HG03025 (cell line): ENCODE data around the gene RBM19.

Source experiments
- ATAC-seq: cut with Tn5 transposase; IDR thresholded peaks from one replicate; pipeline ENCODE4 v1.9.1; 2021; ENCODE audit warnings: mild to moderate bottlenecking, moderate library complexity; ENCODE audit not compliant: unreplicated experiment, low FRiP score

Gene RBM19

DNA sequence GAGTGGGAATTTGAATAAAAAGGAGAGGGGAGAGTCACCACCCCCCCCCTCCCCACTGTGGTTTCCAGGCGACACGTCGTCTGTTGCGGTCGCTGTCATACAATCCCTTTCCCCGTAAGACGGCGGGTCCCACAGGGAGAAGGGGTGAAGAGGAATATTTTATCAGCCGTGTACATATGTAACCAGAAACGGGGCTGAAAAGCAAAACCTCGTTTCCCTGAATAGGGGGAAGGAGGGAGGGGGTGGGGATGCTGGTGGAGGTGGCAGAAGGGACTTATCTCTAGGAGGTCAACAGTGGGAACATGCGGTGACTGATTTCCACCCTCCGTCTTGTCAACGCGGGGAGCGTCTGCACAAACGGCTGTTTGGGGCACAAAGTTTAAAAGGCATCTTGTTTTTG lies 171.4 kb downstream of the RBM19 start:
- no peak for ATAC-seq

DNA sequence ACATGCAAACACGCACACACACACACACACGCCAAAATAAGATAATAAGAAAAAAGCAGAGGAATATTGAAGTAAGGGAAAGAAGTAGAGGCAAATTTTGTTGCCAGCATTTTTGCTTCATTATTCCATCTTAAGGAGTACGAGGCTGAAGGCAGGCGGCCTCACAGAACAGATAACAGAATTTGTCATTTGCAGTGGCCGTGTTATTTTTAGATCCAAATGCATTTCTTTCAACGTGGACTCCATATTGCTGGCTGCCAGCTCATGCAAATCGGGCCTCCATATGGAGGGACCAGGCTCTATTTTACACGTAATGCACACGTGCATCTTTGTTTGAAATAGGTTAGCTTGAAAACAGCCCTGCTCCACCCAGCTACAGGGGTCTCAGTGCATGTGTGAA lies 172.9 kb downstream of the RBM19 start:
- ATAC-seq = no peak

DNA sequence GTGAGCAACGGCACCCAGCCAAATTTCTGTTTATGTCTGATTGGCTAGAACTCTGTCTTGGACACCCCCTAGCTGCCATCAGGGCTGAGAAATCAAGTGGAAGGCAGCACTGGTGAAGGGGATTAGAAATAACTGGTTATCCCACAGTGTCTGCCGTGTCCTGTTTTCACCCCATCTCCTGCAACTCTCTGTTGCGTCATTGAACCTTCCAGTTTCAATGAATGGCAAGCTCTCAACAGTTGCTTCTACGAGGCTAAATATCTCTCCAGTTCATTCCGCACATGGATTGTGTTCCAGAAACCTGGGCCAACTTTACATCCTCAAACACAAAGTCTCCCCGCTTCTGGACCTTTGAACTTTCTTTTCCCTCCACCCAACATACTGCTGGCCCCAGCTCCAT lies 173.7 kb downstream of the RBM19 start:
- no peak for ATAC-seq

DNA sequence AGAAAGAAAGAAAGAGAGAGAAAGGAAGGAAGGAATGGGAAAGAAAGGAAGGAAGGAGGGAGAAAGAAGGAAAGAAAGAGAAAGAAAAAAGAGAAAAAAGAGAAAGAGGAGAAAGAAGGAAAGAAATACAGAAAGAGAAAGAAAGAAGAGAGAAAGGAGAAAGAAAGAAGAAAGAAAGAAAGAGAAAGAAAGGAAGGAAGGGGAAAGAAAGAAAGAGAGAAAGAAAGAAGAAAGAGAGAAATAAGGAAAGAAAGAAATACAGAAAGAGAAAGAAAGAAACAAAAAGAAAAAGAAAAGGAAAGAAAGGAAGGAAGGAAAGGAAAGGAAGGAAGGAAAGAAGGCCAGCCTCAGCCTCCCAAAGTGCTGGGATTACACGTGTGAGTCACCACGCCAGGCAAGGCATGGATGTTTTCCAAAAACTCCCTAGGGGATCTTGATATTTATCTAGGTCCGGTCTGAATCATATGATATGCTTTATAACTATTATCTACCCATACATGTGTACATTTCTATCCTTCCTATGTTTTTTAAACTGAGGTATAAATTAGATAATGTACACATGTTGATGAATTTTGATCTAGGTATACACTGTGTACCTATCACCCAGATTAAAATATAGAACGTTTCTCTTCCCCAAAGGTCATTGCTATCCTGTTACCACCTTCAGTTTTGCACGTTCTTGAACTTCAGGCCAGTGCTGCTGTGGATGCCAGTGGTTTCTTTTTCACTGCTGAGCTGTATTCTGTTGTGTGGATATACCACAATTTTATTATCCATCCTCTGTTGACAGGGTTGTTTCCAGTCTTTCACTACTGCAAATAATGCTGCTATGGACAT lies 177.9 kb downstream of the RBM19 start:
- ATAC-seq = no peak

DNA sequence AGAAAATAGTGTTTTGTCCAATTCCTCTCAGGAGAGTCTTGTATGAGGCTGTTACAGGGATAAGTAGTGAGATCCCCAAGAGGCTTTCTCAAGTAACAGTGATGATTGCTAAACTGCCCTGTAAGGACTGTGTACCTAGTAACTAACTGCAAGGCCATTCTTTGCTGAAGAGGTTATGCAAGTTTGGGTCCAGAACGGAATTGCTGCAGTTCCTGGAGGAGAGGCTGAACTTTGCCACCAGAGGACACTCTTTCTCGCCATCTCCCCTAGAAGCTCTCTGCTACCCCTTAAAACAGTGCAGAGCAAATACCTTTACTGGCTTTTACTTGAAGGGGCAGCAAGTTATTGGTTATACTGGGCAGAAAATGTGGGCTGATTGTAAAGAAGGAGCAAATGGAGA lies 180.0 kb downstream of the RBM19 start:
- no peak for ATAC-seq

DNA sequence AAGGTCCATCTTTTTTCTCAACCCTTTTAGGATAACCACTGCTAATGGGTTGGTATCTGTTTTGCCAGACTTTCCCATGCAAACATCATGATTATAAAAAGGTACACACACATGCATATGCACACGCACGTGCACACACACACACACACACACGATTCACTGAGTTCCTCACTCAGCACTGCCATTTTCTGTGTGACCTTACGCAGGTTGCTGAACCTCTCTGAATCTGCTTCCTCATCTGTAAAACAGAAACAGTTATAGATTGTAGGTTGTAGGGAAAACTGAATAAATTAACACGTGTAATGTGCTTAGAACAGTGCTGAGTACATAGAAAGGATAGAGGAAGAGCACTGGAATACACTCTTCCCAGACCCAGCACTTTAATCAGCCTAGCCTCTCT lies 182.3 kb downstream of the RBM19 start:
- ATAC-seq = no peak

DNA sequence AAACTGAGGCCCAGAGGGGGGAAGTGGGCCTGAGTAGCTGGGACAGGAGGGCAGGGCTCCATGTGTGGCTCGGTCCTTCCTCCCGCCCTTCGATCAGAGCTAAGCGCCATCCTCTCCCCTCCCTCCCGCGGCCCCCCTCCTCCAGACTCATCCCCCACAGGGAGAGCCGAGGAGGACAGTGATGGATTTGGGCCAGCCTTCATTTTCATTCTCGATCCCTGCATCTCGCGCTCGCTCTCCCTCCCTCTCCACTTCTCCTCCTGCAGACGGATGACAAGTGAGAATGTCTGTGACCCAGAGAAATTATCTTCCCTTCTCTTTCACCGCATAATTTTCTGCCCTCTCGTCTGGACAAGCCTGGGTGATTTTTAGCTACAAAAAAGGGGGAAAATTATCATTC lies 183.3 kb downstream of the RBM19 start:
- no peak for ATAC-seq

DNA sequence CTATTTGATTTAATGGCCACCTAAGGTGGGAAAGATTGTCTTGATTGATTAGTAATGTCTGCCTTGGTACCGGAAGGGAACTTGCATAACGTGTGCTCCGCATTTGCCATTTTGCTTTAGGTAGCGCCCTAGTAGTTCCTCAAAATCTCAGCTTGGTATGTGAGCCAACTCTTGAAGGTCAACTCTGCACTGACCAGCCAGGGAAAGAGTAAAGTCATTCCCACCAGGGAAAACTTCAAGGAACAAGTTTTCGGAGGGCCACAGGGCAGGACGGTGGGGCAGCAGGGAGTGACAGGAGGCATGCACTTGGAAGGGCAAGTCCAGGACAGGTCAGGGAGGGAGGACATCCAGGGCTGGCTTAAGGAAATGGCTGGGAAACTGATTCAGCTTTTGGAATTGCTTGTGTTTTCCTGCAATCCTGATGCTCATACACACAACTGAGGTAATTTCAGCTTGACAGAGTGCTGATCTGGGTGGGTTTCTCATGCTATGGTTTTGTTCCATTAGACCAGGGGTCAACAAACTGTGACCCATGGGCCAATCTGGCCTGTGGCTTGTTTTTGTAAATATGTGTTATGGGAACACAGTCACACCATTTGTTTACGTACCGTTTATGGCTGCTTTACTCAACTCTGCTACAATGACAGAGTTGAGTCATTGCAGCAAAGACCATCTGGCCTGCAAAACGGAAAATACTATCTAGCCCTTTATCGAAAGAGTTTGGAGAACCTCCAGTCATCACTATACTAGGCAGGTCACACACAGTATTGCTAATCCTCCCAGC lies 184.5 kb downstream of the RBM19 start:
- no peak for ATAC-seq

DNA sequence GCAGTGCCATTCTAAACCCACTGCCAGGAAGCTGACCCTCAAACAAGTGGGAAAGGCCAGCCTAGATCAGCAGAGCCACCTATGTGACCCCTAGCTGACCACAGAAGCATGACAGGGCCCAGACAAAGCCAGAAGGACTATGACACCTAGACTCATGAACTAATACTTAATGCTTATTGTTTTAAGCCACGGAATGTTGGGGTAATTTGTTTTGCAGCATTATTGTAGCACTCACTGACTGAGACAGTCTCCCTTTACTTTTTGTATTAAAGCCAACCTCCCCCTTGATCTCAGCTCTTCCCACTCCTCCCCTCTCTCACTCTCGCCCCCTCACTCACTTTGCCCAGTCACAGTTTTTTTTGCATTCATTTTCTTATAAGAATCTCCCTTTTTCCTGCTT lies 186.4 kb downstream of the RBM19 start:
- no peak for ATAC-seq

DNA sequence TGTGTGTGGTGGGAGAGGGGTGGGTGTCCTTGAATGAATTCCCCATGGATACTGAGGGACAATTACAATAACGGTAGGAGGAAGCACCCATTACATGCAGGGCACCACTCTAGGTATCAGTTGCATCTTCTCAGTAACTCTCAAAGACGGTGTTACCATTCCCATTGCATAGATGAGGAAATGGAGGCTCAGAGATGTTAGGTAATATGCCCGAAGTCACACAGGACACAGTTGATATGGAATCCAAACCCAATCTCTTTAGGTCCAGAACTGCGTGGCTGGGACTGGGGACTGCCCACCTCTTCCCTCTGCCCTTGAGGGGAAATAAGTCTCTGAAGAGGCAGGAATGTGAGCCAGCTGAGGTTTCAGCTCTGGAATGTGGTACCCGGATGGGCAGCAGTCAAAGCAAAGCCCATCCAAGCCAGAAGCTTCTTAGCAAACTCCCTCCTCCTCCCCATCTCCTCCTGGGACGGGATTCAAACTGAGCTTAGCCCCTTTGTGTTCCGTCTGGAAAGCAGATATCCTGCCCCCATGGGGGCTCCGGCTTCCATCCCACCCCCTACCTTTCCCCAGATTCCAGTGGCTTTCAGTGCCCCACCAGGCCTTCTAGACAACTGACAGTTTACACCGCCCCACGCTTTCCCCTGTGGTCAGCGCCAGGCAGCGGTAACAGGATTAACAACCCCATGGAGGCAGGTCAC lies 187.5 kb downstream of the RBM19 start:
- ATAC-seq = no peak

DNA sequence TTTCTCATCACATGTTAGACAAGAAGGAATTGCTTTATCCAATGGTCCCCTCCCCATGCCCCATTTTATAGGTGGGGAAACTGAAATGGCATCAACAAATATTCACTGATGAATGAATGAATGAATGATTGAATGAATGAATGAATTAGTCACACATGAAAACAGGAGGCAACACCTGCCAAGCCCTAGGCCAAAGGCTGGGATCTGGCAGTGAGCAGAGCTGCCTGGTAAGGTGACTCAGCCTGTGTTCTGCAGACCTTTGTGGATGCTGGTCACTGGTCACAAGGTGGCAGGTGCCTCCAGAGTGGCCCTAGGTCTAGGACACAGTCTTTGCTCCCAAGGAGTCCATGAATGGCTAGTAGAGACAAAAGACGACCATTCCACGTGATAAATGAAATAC lies 188.4 kb downstream of the RBM19 start:
- ATAC-seq = no peak

DNA sequence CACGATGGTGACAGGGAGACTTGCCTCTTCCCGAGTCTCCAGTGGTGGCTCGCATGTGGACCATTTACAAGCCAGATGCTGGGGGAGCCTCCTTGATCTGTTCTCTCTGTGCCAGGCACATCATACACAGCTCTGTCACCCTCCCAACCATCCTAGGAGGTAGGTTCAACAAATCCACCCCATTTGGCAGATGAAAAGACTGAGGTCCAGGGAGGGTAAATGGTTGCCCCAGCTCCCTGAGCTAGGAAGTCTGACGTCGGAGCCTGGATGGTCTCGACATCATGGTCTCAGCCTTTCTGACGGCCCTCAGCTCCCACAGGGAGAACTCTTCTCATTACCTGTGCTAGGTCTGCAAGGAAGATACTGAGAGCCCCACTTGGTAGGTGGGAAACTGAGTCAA lies 189.6 kb downstream of the RBM19 start:
- ATAC-seq = no peak

DNA sequence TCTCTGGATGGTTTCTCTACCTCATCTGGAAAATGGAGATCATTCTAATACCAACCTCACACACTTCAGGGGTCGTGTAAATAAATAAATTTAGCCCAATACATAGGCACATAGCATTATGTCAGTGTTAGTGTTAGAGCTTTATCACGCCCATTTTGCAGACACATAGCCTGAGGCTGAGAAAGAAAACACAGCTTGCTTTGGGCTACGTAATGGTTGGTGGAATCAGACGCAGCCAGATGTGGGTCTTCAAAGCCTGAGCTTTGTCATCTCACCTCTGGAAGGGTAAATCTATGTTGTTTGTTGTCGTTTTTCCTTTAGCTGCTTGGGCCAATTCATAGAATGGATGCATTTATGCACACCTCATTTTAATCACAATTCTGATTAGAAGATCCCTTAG lies 191.6 kb downstream of the RBM19 start:
- ATAC-seq = no peak

DNA sequence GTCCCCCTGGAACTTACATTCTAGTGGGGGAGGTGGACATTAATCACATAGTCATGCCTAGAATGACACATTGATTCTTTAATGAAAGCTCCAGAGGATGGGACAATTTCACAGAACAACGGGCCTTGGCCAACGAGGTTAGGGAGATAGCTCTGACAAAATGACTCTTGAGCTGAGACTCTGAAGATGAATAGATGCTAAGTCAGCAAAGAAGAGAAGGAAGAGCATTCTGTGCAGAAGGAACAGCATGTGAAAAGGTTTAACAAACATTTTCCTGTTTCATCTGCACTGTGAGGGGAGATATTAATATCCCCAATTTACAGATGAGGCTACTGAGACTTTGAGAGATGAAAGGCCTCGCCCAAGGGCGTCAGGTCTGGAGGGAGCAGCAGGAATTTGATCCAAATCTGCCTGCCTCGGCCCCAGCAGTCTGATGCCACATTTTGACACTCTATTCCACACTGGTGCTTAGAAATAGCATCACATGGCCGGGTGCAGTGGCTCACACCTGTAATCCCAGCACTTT lies 193.6 kb downstream of the RBM19 start:
- no peak for ATAC-seq

DNA sequence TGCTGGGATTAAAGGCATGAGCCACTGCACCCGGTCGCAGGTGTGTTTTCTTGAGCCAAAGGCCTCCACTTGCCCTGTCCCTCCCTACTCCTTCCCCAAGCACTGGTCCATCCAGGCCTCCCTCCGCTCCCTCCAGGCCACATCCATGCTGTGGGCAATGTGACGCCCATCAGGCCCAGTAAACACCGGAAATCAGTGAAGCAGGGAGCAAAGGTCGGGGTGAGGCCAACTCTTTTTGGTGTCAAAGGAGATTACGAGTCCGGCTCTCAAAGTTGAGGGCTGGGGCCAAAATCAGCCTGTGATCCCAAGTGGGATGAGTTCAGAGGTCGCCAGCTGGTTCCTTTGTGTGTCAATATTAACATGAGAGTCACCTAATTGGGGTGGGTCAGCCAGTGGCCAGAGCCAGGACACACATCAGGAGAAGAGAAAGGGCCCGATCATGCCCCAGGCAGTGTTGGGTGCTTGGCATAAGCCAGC lies 195.7 kb downstream of the RBM19 start:
- no peak for ATAC-seq

DNA sequence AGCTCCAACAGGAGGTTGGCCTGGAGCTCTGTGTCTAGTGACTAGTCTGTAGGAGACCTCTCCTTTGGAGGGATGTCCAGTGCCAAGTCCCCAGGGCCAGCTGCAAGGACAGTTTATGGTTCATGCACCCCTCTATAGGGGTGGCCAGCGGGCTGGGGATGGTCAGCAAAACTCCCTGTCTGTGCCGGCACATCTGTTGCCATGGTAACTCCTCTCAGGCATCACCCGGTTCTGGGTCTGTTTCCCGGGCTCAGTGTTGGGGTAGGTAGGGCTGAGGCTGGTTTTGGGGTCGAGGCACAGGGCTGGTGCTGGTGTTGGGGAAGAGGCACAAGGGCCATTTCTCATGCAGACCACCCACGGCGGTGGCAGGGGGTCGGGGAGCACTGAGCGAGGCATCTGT lies 196.8 kb downstream of the RBM19 start:
- ATAC-seq = no peak

DNA sequence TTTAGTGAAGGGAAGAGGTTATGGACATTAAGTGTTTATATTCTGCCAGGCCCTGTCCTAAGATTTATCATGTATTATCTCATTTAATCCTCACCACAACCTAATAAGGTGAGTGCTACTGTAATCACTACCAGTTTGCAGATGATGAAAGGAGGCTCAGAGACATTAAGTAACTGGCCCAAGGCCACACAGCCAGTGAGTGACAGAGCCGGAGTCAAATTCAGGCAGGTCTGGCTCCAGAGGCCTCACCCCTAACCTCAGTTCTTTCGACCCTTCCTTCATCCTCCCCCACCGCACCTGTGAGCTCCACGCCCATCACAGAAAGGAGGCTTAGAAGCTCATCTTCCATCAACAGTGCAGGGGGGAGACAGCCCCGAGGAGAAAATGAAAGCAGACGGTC lies 197.3 kb downstream of the RBM19 start:
- ATAC-seq = no peak

DNA sequence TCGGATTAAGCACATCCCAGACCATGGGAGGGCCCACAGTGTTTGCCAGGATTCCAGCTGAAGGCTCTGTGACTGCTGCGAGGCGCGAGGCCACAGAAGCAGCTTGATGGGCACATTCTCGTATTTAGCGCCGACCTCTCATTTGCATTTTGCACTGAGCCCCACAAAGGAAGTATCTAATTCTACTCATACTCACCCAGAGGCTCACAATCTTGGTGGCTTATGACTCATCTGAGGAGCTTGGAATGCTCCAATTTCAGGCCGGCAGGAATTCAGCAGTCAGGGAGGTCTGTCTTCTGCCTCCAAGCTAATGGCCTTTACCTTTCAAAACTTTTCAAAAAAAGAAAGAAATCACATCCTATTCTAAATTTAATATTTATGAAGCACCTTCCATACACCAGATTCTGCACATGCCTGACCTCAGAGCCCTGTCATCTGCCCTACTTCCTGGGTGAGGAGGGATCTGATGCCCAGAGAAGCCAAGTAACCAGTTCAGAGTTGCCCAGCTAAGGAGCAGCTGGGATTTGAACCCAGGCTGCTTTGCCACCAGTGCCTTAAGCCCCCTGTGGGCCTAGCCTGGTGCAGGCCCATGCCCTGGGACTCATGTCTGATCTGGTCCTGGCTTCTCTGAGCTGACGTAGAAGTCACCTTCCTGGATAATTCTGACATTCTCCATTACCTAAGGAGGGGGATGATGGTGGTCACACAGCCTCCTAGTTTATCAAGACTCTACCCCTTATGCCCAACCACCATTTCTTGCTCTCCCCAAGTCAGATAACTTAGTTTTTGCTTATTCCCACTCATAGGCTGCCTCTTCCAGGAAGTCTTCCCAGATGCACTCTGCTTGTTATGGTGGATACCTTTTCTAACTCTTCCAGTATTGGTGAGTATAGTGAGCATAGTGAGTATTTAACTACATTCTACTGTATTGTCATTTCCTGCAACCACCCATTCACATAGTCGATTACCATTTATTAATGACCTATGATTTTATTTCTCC lies 198.9 kb downstream of the RBM19 start:
- ATAC-seq = no peak
